ENCODE measurements around the gene GOLGA8A.
"Not testable (repeated sequence)": the region's sequence is repeated elsewhere in the genome, so short reads cannot be mapped to it uniquely, and the experiment has no call there.

Gene GOLGA8A

GRCh38 chr15:34436126-34436955 is 1.3 kb downstream of the GOLGA8A start:
- peak; percentile 30 to 42 for DNase-seq (ENCODE audit: low read depth in 1 of 2, low spot score in 1 of 2)
- no peak for TF ChIP-seq JUND (IDR thresholded peaks at IDR 0.05; ENCODE audit: low read depth)
- in situ Hi-C loops (cut with HindIII; ENCODE audit: low pct_unique_long_range_greater_than_20kb, low sequenced_read_pairs), result no loop called here

DNA sequence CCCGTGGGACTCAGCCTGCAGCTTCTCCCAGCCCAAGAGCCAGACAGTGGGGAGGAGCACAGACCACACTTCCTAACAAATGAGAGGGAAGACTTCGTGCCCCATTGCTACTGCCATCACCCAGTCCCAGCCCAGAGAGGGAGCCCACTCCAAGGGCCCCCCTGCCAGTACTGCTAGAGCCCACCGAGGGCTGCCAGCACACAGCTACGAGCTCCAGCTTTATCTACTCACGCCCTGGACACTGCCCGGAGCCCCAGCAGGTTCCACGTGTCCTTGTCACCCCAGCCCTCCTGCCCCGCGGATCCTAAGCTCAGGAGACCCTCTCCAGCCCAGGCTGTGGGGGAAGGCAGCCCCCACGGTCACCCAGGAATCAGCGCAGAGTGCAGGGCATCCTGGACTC is 1.9 kb downstream of the GOLGA8A start:
- TF ChIP-seq JUND (IDR thresholded peaks at IDR 0.05; ENCODE audit: low read depth), result no peak
- no peak for DNase-seq (ENCODE audit: low read depth in 1 of 2, low spot score in 1 of 2)
- in situ Hi-C loops (cut with HindIII; ENCODE audit: low pct_unique_long_range_greater_than_20kb, low sequenced_read_pairs), result no loop called here

DNA sequence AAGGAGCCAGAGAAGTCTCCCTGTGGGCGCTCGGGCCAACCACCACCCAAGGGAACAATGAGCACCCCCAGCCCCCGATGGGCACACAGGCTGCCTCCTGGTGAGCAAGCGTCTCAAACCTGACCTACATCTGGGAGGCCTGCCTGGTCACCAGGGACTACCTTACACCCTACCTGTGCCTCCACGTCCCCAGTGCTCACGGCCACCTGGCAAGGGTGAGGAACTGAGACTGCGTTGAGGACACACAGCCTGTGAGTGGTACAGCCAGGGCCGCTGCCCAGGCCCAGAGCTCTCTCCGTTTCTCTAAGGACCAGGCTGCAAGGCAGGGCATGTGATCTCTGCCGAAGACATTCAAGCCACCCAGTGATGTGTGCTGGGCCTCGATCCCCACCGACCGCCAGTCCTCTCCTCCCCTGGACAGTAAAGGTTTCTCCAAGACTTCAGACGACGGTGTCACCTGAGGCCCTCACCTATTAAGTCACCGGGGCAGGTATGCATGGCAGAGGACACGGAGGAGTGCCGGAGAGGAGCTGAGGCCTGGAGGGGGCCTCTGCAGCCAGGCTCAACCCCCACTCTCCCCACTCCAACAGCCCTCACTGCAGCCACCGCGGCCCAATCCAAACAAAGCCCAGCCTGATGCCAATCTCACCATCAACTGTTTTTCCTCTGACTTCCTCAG is 2.8 kb downstream of the GOLGA8A start:
- no peak for DNase-seq (ENCODE audit: low read depth in 1 of 2, low spot score in 1 of 2)
- in situ Hi-C loops (cut with HindIII; ENCODE audit: low pct_unique_long_range_greater_than_20kb, low sequenced_read_pairs), result no loop called here
- no peak for TF ChIP-seq JUND (IDR thresholded peaks at IDR 0.05; ENCODE audit: low read depth)

- in situ Hi-C loops (cut with HindIII; ENCODE audit: low pct_unique_long_range_greater_than_20kb, low sequenced_read_pairs); DNase-seq (ENCODE audit: low read depth in 1 of 2, low spot score in 1 of 2): not testable (repeated sequence)
Measured at GRCh38 chr15:34433956-34434626, 3.5 kb downstream of the GOLGA8A start.

DNA sequence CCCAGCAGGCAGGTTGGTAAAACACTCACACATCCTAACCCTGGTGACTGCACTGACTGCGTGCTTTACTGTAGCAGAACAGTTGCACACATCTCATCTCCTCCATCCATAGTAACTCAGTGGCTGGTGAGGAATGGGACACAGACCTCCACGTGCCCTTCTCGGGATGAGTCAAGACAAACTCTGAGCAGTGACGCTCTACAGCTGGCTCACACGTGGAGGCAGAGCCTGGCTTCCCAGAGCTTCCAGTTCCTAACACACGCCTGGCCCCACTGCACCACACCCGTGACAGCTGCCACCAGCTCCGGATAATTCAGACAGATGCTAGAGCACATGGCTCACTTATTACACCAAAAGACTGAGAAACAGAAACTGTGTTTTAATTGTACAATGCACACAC is 7.0 kb downstream of the GOLGA8A start:
- DNase-seq (ENCODE audit: low read depth in 1 of 2, low spot score in 1 of 2); in situ Hi-C loops (cut with HindIII; ENCODE audit: low pct_unique_long_range_greater_than_20kb, low sequenced_read_pairs): not testable (repeated sequence)

DNA sequence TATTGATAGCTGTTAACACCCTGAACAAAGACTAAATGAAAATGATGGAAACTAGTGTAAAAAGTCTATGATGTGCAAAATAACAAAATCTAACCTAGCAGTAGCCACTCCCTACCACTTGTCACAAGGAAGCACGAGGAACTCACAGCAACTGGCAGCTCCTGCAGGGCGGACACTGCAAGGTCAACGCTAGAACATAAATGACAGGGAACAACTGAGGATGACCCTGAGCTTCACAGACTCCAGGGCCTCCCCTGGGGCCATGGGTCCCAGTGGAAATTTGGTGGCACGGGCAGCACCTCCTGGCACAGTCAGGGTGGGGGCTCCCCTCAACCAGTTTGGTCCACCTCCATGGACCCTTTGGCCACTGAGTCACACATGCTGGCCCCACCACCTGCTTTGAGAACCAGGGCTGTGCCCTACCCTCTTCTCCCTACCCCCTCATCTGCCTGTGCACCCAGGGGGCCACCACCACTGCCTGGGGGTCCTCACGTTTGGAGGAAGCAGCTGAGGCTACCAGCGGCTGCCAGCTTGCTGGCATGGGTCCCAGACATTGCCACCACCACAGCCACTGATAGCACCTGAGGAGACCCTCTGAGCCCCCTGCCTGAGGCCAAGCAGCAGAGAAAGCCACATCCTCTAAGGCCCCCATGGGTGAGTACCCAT is 14.1 kb downstream of the GOLGA8A start:
- DNase-seq (ENCODE audit: low read depth in 1 of 2, low spot score in 1 of 2); in situ Hi-C loops (cut with HindIII; ENCODE audit: low pct_unique_long_range_greater_than_20kb, low sequenced_read_pairs): not testable (repeated sequence)

DNA sequence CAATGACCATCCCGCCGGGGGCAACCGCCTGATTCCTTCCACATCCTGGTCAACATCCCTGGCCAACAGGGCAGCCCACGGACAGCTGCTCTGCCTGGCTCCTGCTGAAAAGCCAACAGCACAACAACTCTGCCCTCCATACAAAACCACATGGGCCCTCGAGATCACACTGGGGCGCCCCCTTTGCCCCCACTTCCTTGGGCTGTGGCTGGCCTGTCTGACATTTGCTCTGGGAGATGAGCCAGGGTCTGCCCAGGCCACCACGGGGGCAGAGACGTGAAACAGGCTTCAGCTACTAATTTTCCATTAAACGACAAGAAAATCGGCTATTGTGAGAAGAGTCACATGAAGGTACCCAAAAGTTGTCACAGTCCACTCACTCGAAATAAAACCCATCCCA is 16.7 kb downstream of the GOLGA8A start:
- DNase-seq (ENCODE audit: low read depth in 1 of 2, low spot score in 1 of 2); in situ Hi-C loops (cut with HindIII; ENCODE audit: low pct_unique_long_range_greater_than_20kb, low sequenced_read_pairs): not testable (repeated sequence)

- in situ Hi-C loops (cut with HindIII; ENCODE audit: low pct_unique_long_range_greater_than_20kb, low sequenced_read_pairs); DNase-seq (ENCODE audit: low read depth in 1 of 2, low spot score in 1 of 2): not testable (repeated sequence)
Measured at GRCh38 chr15:34418435-34418834, 19.2 kb downstream of the GOLGA8A start.

- in situ Hi-C loops (cut with HindIII; ENCODE audit: low pct_unique_long_range_greater_than_20kb, low sequenced_read_pairs); DNase-seq (ENCODE audit: low read depth in 1 of 2, low spot score in 1 of 2): not testable (repeated sequence)
Measured at GRCh38 chr15:34409511-34409910, 28.1 kb downstream of the GOLGA8A start.

DNA sequence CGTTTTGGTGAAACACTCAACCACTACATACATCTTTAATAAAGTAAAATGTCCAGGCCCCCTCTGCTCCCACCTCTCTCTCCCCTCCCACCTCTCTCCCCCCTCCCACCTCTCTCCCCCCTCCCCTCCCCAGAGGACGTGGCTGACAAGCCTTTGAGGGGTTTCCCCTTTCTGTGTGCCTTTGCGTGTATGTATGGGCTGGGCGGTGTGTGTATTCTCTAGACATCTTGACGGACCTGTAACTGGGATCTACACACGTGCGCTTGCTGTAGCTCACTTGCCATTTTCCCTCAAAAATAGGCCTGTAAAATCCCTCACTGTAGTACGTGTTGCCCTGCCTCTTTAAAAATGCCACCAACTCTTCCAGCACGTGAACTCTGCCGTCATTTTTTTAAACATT is 28.6 kb downstream of the GOLGA8A start:
- DNase-seq (ENCODE audit: low read depth in 1 of 2, low spot score in 1 of 2); in situ Hi-C loops (cut with HindIII; ENCODE audit: low pct_unique_long_range_greater_than_20kb, low sequenced_read_pairs): not testable (repeated sequence)

DNA sequence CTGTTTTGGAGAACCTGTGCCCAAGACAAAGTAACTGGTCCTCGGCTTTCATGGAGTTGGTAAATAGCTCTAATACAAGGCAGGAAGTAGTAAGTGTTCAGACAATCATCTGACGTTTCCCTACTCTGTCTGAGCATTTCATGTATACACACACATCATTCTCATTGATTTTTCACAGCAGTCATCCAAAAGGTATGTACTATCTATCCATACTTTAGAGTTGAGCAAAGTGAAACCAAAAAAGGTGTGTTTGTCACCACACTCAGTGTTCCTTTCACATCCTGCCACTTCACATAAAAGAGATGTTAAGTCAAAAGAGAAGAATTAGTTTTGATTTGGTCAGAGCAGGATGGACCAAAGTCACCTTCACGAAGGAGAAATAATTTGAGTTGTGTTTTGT is 33.7 kb downstream of the GOLGA8A start:
- in situ Hi-C loops (cut with HindIII; ENCODE audit: low pct_unique_long_range_greater_than_20kb, low sequenced_read_pairs); DNase-seq (ENCODE audit: low read depth in 1 of 2, low spot score in 1 of 2): not testable (repeated sequence)

DNA sequence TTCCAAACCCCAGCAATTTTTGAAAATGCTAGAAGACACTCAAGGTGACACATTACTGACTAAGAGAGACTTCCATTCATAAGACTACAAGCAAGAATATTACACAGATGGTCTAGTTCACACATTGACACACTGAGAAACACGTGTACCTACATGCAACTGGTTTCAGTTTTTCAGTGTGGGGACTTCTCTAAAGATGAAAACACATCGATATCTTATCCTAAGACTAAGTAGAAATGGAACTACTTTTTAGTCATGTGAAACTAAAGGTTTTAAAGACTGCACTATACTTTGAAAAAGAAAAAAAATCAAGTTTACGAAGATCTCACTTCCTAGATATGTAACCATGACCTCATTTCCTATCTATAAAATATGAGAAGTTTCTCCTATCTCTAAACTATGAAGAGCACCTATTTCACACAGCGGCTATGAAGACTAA is 34.4 kb downstream of the GOLGA8A start:
- in situ Hi-C loops (cut with HindIII; ENCODE audit: low pct_unique_long_range_greater_than_20kb, low sequenced_read_pairs), result not testable (repeated sequence)

GRCh38 chr15:34397637-34398259 is 39.9 kb downstream of the GOLGA8A start:
- in situ Hi-C loops (cut with HindIII; ENCODE audit: low pct_unique_long_range_greater_than_20kb, low sequenced_read_pairs); DNase-seq (ENCODE audit: low read depth in 1 of 2, low spot score in 1 of 2): not testable (repeated sequence)

More for the DNA sequence above, 34.4 kb downstream of the GOLGA8A start:
- not testable (repeated sequence) for DNase-seq (ENCODE audit: low read depth in 1 of 2, low spot score in 1 of 2)

DNA sequence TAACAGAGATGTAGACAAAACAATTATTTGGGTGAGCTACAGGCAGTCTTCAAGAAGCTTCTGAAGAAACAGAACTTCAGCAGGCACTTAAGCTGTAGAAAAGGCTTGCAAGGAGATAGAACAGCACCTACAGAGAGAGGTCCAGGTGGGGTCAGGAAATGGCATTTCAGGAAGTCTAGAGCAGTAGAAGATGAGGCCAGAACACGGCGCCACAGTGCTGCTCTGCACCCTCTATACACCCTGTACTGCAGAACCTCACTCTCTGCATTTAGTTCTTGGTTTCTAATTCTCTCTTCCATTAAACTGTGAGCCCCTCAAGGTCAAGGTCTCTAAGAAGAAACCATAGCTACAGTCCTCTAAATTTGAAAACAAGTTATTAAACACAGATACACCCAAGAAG is 44.6 kb downstream of the GOLGA8A start:
- in situ Hi-C loops (cut with HindIII; ENCODE audit: low pct_unique_long_range_greater_than_20kb, low sequenced_read_pairs); DNase-seq (ENCODE audit: low read depth in 1 of 2, low spot score in 1 of 2): not testable (repeated sequence)

DNA sequence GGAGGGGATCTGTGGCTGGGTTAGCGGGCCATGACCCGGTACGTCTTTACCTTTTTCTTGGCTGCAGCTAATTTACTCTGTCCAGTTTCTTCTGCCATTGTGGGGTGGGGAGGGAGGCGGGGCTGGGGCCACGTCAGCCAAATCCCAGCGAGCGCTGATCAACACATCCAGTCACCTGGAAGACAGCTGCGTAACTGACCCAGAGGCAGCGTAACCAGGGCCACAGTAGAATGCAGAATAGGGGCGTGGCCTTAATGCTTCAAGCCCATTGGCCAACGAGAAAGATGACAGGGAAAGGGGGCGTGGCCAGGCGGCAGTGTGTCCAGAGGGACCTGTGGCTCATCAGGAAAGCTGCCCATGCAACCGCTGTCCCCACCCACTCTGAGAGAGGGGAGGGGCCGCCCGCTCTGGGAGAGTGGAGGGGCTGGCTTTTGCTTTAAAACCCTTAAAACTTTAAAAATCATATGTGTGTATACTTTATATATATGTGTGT is 48.0 kb downstream of the GOLGA8A start:
- in situ Hi-C loops (cut with HindIII; ENCODE audit: low pct_unique_long_range_greater_than_20kb, low sequenced_read_pairs); DNase-seq (ENCODE audit: low read depth in 1 of 2, low spot score in 1 of 2): not testable (repeated sequence)

Data from T47D (cell line).